H1 (cell line): ENCODE results near the gene BCAR1. TPM values are rescaled to one million over a fixed set of nuclear protein-coding genes. Genes with fewer than 3 reads are reported as not detected.

Source experiments
- CTCF ChIA-PET: fragments of 300-600 bp; sonication (Branson Sonifier 250); formaldehyde crosslinking; loops from one replicate; lab custom pipeline; 2021; ENCODE audit not compliant: partially characterized antibody; lab: Charles Lee
- POLR2A ChIA-PET: fragments of 300-600 bp; sonication (Branson Sonifier 250); formaldehyde crosslinking; loops from one replicate; lab custom pipeline; 2021; ENCODE audit warnings: inconsistent platforms; ENCODE audit not compliant: partially characterized antibody; lab: Charles Lee
- DNase-seq, 2 experiments: peaks; one replicate each; pipeline versions ENCODE4 v3.0.0 to v3.0.0-alpha.2; 2010 to 2022; ENCODE audit warnings: low spot score in 2 of 2, low read depth in 1 of 2, mixed read lengths in 1 of 2
- FAIRE-seq: peaks from 2 replicates; lab custom pipeline; 2011; peaks lifted over from hg19 to GRCh38; lab: Jason Lieb, UNC
- H2AFZ ChIP-seq: 2 replicates; pipeline ENCODE4 v1.8.1; 2012; ENCODE audit warnings: low read length, inconsistent platforms
- H2AK5ac ChIP-seq: 2 replicates; pipeline ENCODE4 v1.6.1; 2013; ENCODE audit warnings: low read depth, low read length
- H2BK120ac ChIP-seq: replicated peaks from 2 replicates; pipeline ENCODE3; 2013; ENCODE audit warnings: low read depth, low read length, inconsistent platforms
- H2BK12ac ChIP-seq: 2 replicates; pipeline ENCODE4 v1.6.1; 2013; ENCODE audit warnings: low read depth, low read length
- H2BK15ac ChIP-seq: 2 replicates; pipeline ENCODE4 v1.6.1; 2013; ENCODE audit warnings: low read length
- H2BK20ac ChIP-seq: 2 replicates; pipeline ENCODE4 v1.6.1; 2013; ENCODE audit warnings: low read length
- H2BK5ac ChIP-seq: 2 replicates; pipeline ENCODE4 v1.6.1; 2013; ENCODE audit warnings: low read depth, low read length
- H3K14ac ChIP-seq: 2 replicates; pipeline ENCODE4 v1.6.1; 2013; ENCODE audit warnings: inconsistent platforms; ENCODE audit not compliant: insufficient read length
- H3K18ac ChIP-seq: 2 replicates; pipeline ENCODE4 v1.6.1; 2013; ENCODE audit warnings: low read length; ENCODE audit errors: extremely low read depth
- H3K23ac ChIP-seq: 2 replicates; pipeline ENCODE4 v1.6.1; 2013; ENCODE audit warnings: inconsistent platforms; ENCODE audit not compliant: insufficient read length
- H3K23me2 ChIP-seq: 2 replicates; pipeline ENCODE4 v1.6.1; 2013; ENCODE audit warnings: low read depth, low read length
- H3K27ac ChIP-seq: 2 replicates; pipeline ENCODE4 v1.6.1; 2011; ENCODE audit warnings: low read depth, low read length, inconsistent platforms
- H3K27me3 ChIP-seq, 4 experiments: replicated peaks in 1 of 4; 1 replicate in 1 of 4; 2 replicates in 3 of 4; pipeline versions ENCODE4 v1.6.1 to v1.8.1; 2011 to 2013; ENCODE audit warnings: low read length in 3 of 4, mild to moderate bottlenecking in 3 of 4, inconsistent platforms in 2 of 4, mixed read lengths in 2 of 4, moderate library complexity in 1 of 4; ENCODE audit not compliant: control insufficient read depth in 3 of 4, insufficient read depth in 3 of 4; ENCODE audit errors: extremely low read depth in 1 of 4
- H3K36me3 ChIP-seq, 4 experiments: 2 replicates each; pipeline versions ENCODE4 v1.6.1 to v1.8.1; 2011 to 2013; ENCODE audit warnings: mild to moderate bottlenecking in 4 of 4, low read length in 3 of 4, moderate library complexity in 2 of 4, control low read depth in 1 of 4, inconsistent platforms in 1 of 4; ENCODE audit not compliant: insufficient read depth in 4 of 4, control insufficient read depth in 2 of 4
- H3K4ac ChIP-seq: replicated peaks from 2 replicates; pipeline ENCODE3; 2013; ENCODE audit warnings: low read length, low read depth, mixed read lengths, inconsistent platforms; ENCODE audit not compliant: insufficient read length
- H3K4me1 ChIP-seq, 4 experiments: replicated peaks in 1 of 4; 1 replicate in 1 of 4; 2 replicates in 3 of 4; pipeline versions ENCODE4 v1.6.1 to v1.8.1; 2011 to 2013; ENCODE audit warnings: low read length in 3 of 4, inconsistent platforms in 2 of 4, mixed read lengths in 1 of 4; ENCODE audit not compliant: insufficient read depth in 4 of 4, control insufficient read depth in 3 of 4
- H3K4me2 ChIP-seq, 2 experiments: 2 replicates each; pipeline versions ENCODE4 v1.6.1 to v1.8.1; 2011 to 2013; ENCODE audit warnings: low read depth in 2 of 2, low read length in 2 of 2, control low read depth in 1 of 2, inconsistent platforms in 1 of 2, mild to moderate bottlenecking in 1 of 2; ENCODE audit not compliant: insufficient read depth in 1 of 2
- H3K4me3 ChIP-seq, 4 experiments: fragments of 200-600, 300-600 bp in 1 of 4; sonication (generic), shearing (Covaris generic), sonication (Bioruptor Twin) in 1 of 4; 2 replicates each; pipeline versions ENCODE4 v1.5.1 to v1.8.1; 2011 to 2016; ENCODE audit warnings: low read length in 4 of 4, low read depth in 3 of 4, control low read depth in 2 of 4, inconsistent platforms in 2 of 4, mild to moderate bottlenecking in 2 of 4, mixed read lengths in 1 of 4, moderate library complexity in 1 of 4; ENCODE audit not compliant: insufficient read depth in 2 of 4; ENCODE audit errors: extremely low read depth in 1 of 4
- H3K56ac ChIP-seq: replicated peaks from 2 replicates; pipeline ENCODE3; 2013; ENCODE audit warnings: low read depth, mild to moderate bottlenecking, mixed read lengths, low read length, inconsistent platforms; ENCODE audit not compliant: insufficient read length
- H3K79me1 ChIP-seq: 2 replicates; pipeline ENCODE4 v1.6.1; 2013; ENCODE audit warnings: low read depth, low read length, control low read depth
- H3K79me2 ChIP-seq, 2 experiments: 2 replicates each; pipeline versions ENCODE4 v1.6.1 to v1.8.1; 2012 to 2013; ENCODE audit warnings: low read length in 2 of 2, mild to moderate bottlenecking in 2 of 2, inconsistent platforms in 1 of 2; ENCODE audit not compliant: insufficient read depth in 2 of 2, control insufficient read depth in 1 of 2
- H3K9ac ChIP-seq, 4 experiments: replicated peaks in 1 of 4; 1 replicate in 1 of 4; 2 replicates in 3 of 4; pipeline versions ENCODE4 v1.6.1 to v1.8.1; 2011 to 2013; ENCODE audit warnings: low read depth in 3 of 4, low read length in 3 of 4, control low read depth in 2 of 4, mild to moderate bottlenecking in 2 of 4, moderate library complexity in 2 of 4, inconsistent platforms in 1 of 4; ENCODE audit errors: extremely low read depth in 1 of 4
- H3K9me3 ChIP-seq, 2 experiments: 2 replicates each; pipeline versions ENCODE4 v1.6.1 to v1.8.1; 2012 to 2013; ENCODE audit warnings: mild to moderate bottlenecking in 2 of 2, moderate library complexity in 2 of 2, control low read depth in 1 of 2, inconsistent platforms in 1 of 2, low read depth in 1 of 2, low read length in 1 of 2, mixed read lengths in 1 of 2; ENCODE audit not compliant: insufficient read depth in 2 of 2
- H4K20me1 ChIP-seq, 2 experiments: replicated peaks in 1 of 2; 2 replicates each; pipeline versions ENCODE3 to v1.8.1; 2011 to 2013; ENCODE audit warnings: inconsistent platforms in 2 of 2, low read length in 2 of 2, mild to moderate bottlenecking in 1 of 2; ENCODE audit not compliant: insufficient read depth in 2 of 2, control insufficient read depth in 1 of 2
- H4K5ac ChIP-seq: 2 replicates; pipeline ENCODE4 v1.6.1; 2013; ENCODE audit warnings: low read length, low read depth, mixed read lengths, inconsistent platforms; ENCODE audit not compliant: insufficient read length
- H4K8ac ChIP-seq: 2 replicates; pipeline ENCODE4 v1.8.0; 2013; ENCODE audit warnings: mild to moderate bottlenecking, moderate library complexity, low read length, inconsistent platforms; ENCODE audit not compliant: insufficient read depth; ENCODE audit errors: extremely low read depth
- H4K91ac ChIP-seq: replicated peaks from 2 replicates; pipeline ENCODE3; 2013; ENCODE audit warnings: low read length, mixed read lengths, inconsistent platforms; ENCODE audit not compliant: insufficient read length
- RBBP5 ChIP-seq: IDR thresholded peaks from 2 replicates; pipeline ENCODE4 v1.7.1; 2012; ENCODE audit warnings: low read depth, mild to moderate bottlenecking, inconsistent platforms, low read length, moderate library complexity, borderline replicate concordance
- polyA plus RNA-seq, 7 experiments: library from polyadenylated mRNA; depleted of rRNA in 3 of 7; stranded (reverse) in 5 of 7; unstranded in 2 of 7; fragments of >200 nt in 5 of 7; fragments of 200-250 nt in 2 of 7; gene quantifications; 1 replicate in 5 of 7; 2 replicates in 1 of 7; 4 replicates in 1 of 7; pipeline versions ENCODE4 v1.2.1 to v1.2.3, GENCODE V29; 2011 to 2013; ENCODE audit warnings: missing spikeins in 2 of 7, mixed read lengths in 2 of 7
- total RNA-seq: library from RNA; stranded (reverse); fragmentation: NEBNext Ultra II Directional; extraction: Animal tissue kit (Norgen Biotek cat#: 25700); gene quantifications from 2 replicates; pipeline ENCODE4 v1.2.1, GENCODE V29; 2021

The BCAR1 gene
- total and polyA plus RNA-seq, 2 of the 8 experiments (the other 6 are each of a cell fraction or from before 2014, with no cell fraction given): 59.8 to 105 TPM

- Histone ChIP-seq H3K18ac (no peak overlapping the region), H3K36me3 (peaks cover 3 to 30% (median 13%) of the 10 kb centered on the region in 4 experiments; a peak in 6 of 8 replicates), H2AFZ (no peak overlapping the region), H3K4me2 (no peak overlapping the region), H4K20me1 (peaks cover 0 to 4% of the 10 kb centered on the region in 2 experiments), H2BK12ac (no peak overlapping the region), H3K56ac (no peak overlapping the region), H3K9me3 (no peaks in the 10 kb centered on the region), H4K8ac (no peak overlapping the region), H2BK20ac (no peak overlapping the region), H3K23me2 (no peaks in the 10 kb centered on the region), H3K14ac (no peak overlapping the region), H4K5ac (no peak overlapping the region), H3K79me2 (no peaks in the 10 kb centered on the region), H3K79me1 (no peaks in the 10 kb centered on the region), H2BK5ac (no peak overlapping the region), H2AK5ac (no peak overlapping the region), H3K27me3 (no peaks in the 10 kb centered on the region), H3K9ac (no peak overlapping the region), H3K4me1 (no peaks in the 10 kb centered on the region), H3K4ac (no peak overlapping the region), H2BK15ac (no peak overlapping the region), H3K23ac (no peak overlapping the region), H4K91ac (no peak overlapping the region), H2BK120ac (no peak overlapping the region), H3K27ac (no peak overlapping the region), H3K4me3 (no peak overlapping the region)
- FAIRE-seq: no peak
- CTCF ChIA-PET: no interaction called here
- POLR2A ChIA-PET: no interaction called here
- DNase-seq: no peak
- no peak for TF ChIP-seq RBBP5
Observed at GRCh38 chr16:75289189-75289588, 37.8 kb upstream of the BCAR1 start.
